ENCODE data around the gene DIPK1A. TPM values are rescaled to one million over a fixed set of nuclear protein-coding genes. Genes with fewer than 3 reads are reported as not detected.

DIPK1A gene
- total and polyA plus RNA-seq, 9 donors: 4.7 to 15.4 (median 8.6) TPM

- intact Hi-C loops (cut with DNase I): no loop called here
- H3K4me1 ChIP-seq (ENCODE audit: insufficient read depth): peaks cover 2% of the 10 kb centered on the region
- H3K36me3 ChIP-seq: no peaks in the 10 kb centered on the region
- WGBS, 3 donors: 88 to 98% (median 94%) methylated on average over 3 of the region's 3 CpGs
- H3K27me3 ChIP-seq: no peaks in the 10 kb centered on the region
- DNase-seq: no peak
- TF ChIP-seq POLR2A (IDR thresholded peaks at IDR 0.05): no peak
- TF ChIP-seq CTCF (IDR thresholded peaks at IDR 0.05): no peak
- TF ChIP-seq EP300 (IDR thresholded peaks at IDR 0.05): no peak
- H3K4me3 ChIP-seq: no peak overlapping the region
- H3K9me3 ChIP-seq: no peaks in the 10 kb centered on the region
- no peak overlapping the region for H3K27ac ChIP-seq
These were observed 23.5 kb downstream of the DIPK1A start for GRCh38 chr1:92937731-92938130.

DNA sequence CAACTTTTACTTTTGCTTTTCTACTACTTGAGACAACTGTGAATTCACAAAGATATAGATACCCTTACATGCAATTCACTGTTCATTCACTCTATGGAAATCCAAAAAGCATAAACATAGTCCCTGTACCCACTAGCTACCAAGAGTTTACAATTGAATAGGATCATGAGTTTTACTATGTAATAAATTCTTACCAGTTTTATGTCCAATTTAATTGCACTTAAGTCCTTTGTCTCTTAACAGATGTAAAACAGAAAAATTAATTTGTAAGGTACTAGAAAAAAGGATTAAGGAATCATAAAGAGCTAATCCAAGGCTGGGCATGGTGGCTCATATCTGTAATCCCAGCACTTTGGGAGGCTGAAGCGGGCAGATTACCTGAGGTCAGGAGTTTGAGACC lies 24.4 kb downstream of the DIPK1A start:
- Histone ChIP-seq H3K4me1 (ENCODE audit: insufficient read depth) (peaks cover 2% of the 10 kb centered on the region), H3K9me3 (no peaks in the 10 kb centered on the region), H3K27me3 (no peaks in the 10 kb centered on the region), H3K4me3 (no peak overlapping the region), H3K36me3 (no peaks in the 10 kb centered on the region), H3K27ac (no peak overlapping the region)
- 97 to 98% (median 97%) methylated on average over 1 of the region's 1 CpG for WGBS, 3 donors
- no peak for DNase-seq
- intact Hi-C loops (cut with DNase I): no loop called here
- TF ChIP-seq POLR2A (IDR thresholded peaks at IDR 0.05) (no peak), CTCF (IDR thresholded peaks at IDR 0.05) (no peak), EP300 (IDR thresholded peaks at IDR 0.05) (no peak)

DNA sequence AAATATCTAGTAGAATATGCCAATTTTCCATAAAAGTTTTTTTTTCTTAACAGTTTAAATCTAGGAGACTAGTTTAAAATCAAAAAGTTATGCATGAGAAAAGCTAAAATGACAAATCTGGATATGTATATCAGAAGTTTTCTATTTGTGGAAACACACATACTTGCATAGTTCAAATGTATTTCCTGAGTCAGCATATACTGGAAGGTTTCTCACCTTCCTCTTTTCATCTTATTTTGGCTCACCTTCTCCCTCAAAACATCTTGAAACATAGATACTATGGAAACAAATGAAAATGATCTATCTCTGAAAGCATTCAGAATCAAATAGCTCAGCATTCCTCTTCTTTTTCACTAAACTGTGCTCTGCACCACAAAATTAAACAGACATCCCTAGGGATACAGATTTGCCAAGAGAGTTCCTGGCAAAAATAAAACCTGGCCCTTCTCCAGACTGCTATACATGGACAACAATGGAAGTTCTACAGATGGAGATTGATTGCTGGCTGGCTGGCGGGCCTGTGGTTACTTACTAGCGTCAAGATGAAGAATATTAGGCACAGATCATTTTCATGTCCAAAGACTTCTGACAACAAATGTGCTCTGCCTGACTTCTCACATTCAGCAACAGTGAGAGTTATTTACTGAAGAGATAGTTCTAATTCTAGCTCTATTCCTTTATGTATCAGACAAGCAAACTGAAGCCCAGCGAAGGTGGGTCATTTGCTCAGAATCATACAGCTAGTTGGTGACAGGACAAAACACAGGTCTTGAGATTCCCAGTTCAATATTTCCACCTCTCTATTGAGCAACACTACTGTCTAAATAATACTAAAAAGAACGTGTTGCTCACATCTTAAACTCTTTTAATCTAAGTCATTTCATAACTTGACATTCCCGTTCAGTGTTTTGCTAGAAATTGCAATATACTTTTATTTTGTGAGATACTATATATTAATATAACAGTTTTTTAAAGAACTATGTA lies 26.6 kb downstream of the DIPK1A start:
- TF ChIP-seq POLR2A (IDR thresholded peaks at IDR 0.05): no peak
- no peak for TF ChIP-seq CTCF (IDR thresholded peaks at IDR 0.05)
- TF ChIP-seq EP300 (IDR thresholded peaks at IDR 0.05): no peak
- WGBS, 3 donors: 18 to 31% (median 28%) methylated on average over 5 of the region's 5 CpGs
- Histone ChIP-seq H3K4me1 (ENCODE audit: insufficient read depth) (peaks cover 2% of the 10 kb centered on the region), H3K27me3 (no peaks in the 10 kb centered on the region), H3K9me3 (no peaks in the 10 kb centered on the region), H3K36me3 (no peaks in the 10 kb centered on the region), H3K4me3 (no peak overlapping the region), H3K27ac (no peak overlapping the region)
- intact Hi-C loops (cut with DNase I): no loop called here
- DNase-seq: peak in 2 of 5 donors; percentile 23 to 38

- TF ChIP-seq POLR2A (IDR thresholded peaks at IDR 0.05) (no peak), EP300 (IDR thresholded peaks at IDR 0.05) (no peak), CTCF (IDR thresholded peaks at IDR 0.05) (no peak)
- Histone ChIP-seq H3K27ac (no peak overlapping the region), H3K27me3 (no peaks in the 10 kb centered on the region), H3K4me1 (ENCODE audit: insufficient read depth) (peaks cover 2% of the 10 kb centered on the region), H3K4me3 (no peak overlapping the region), H3K36me3 (no peaks in the 10 kb centered on the region), H3K9me3 (no peaks in the 10 kb centered on the region)
- WGBS, 3 donors: 35 to 52% (median 49%) methylated on average over 2 of the region's 2 CpGs
- intact Hi-C loops (cut with DNase I): no loop called here
- DNase-seq: no peak
These were observed 27.8 kb downstream of the DIPK1A start for GRCh38 chr1:92933459-92933858.
